MM.1S (cell line): ENCODE data around the gene CNBP.

ENCODE experiments used
- CTCF ChIP-seq: fragments of 300-600 bp; sonication (generic); IDR thresholded peaks from 2 replicates; pipeline ENCODE4 v1.5.1; 2016; ENCODE audit warnings: antibody characterized with exemption, low read length, mixed read lengths
- EZH2phosphoT487 ChIP-seq: fragments of 300-600 bp; sonication (generic); IDR thresholded peaks from 2 replicates; pipeline ENCODE4 v1.6.1; 2018; ENCODE audit warnings: antibody characterized with exemption, low read length

GRCh38 chr3:129184396-129184657, 631 bp upstream of the CNBP start:
- TF ChIP-seq CTCF = no peak
- TF ChIP-seq EZH2phosphoT487 = no peak
